K562 (cell line): Measurements from ENCODE around the gene PITPNC1. TPM values are rescaled to one million over a fixed set of nuclear protein-coding genes. Genes with fewer than 3 reads are reported as not detected.
A peak's percentile ranks its signal among the peaks of the same experiment; 100 is the strongest.

Experiments used
- ATF4 ChIP-seq: fragments of 450-650 bp; formaldehyde crosslinking; IDR thresholded peaks from 2 replicates; pipeline ENCODE4 v1.4.0; 2022; ENCODE audit warnings: mild to moderate bottlenecking, moderate library complexity
- BRD9 ChIP-seq: fragments of 450-650 bp; IDR thresholded peaks from 2 replicates; pipeline ENCODE4 v1.6.1; 2018; ENCODE audit warnings: low read depth; ENCODE audit not compliant: partially characterized antibody
- CTCFL ChIP-seq: IDR thresholded peaks from 2 replicates; pipeline ENCODE4 v1.6.1; 2011; ENCODE audit warnings: borderline replicate concordance, low read depth, mild to moderate bottlenecking, moderate library complexity, low read length; ENCODE audit not compliant: insufficient read depth, poor library complexity, severe bottlenecking
- ELK3 ChIP-seq: fragments of 450-650 bp; formaldehyde crosslinking; IDR thresholded peaks from 2 replicates; pipeline ENCODE4 v1.4.0; 2020; ENCODE audit warnings: mild to moderate bottlenecking
- EP300 ChIP-seq: IDR thresholded peaks from 2 replicates; pipeline ENCODE4 v1.6.1; 2012; ENCODE audit warnings: low read length, improper control_type of control experiment
- ESRRA ChIP-seq: fragments of 450-650 bp; IDR thresholded peaks from 2 replicates; pipeline ENCODE4 v1.6.1; 2014; ENCODE audit warnings: low read depth, mild to moderate bottlenecking, moderate library complexity, borderline replicate concordance
- HDAC6 ChIP-seq: IDR thresholded peaks from 2 replicates; pipeline ENCODE4 v1.6.1; 2012; ENCODE audit warnings: low read depth, mild to moderate bottlenecking, control low read depth, inconsistent platforms, low read length, moderate library complexity
- MBD2 ChIP-seq: sonication (generic); IDR thresholded peaks from 2 replicates; pipeline ENCODE4 v1.6.1; 2016; ENCODE audit warnings: low read depth, borderline replicate concordance
- MLLT1 ChIP-seq, 2 experiments: fragments of 450-650 bp; IDR thresholded peaks; 2 replicates each; pipeline ENCODE4 v1.6.1; 2016
- NR1H2 ChIP-seq: sonication (generic); formaldehyde crosslinking; IDR thresholded peaks from 2 replicates; pipeline ENCODE4 v1.4.0; 2020; ENCODE audit warnings: mild to moderate bottlenecking, missing genetic modification reagents
- NR2F6 ChIP-seq: fragments of 450-650 bp; formaldehyde crosslinking; IDR thresholded peaks from 2 replicates; pipeline ENCODE4 v1.4.0; 2020; ENCODE audit warnings: mild to moderate bottlenecking
- RBM17 ChIP-seq: fragments of 200-400 bp; formaldehyde crosslinking; IDR thresholded peaks from 2 replicates; pipeline ENCODE4 v1.6.1; 2017; ENCODE audit warnings: low read depth, mild to moderate bottlenecking, low read length, borderline replicate concordance
- TAF7 ChIP-seq: fragments of 450-650 bp; IDR thresholded peaks from 2 replicates; pipeline ENCODE4 v1.6.1; 2016; ENCODE audit warnings: missing genetic modification characterization, missing compliant biosample characterization
- TCFL5 ChIP-seq: fragments of 250-450 bp; sonication (Bioruptor Pico); conservative IDR thresholded peaks from 2 replicates; pipeline ENCODE4 v1.6.1; 2021; ENCODE audit warnings: mild to moderate bottlenecking, moderate library complexity, matching md5 sums
- VEZF1 ChIP-seq: fragments of 200-800 bp; sonication (Bioruptor generic); IDR thresholded peaks from 2 replicates; pipeline ENCODE4 v1.6.1; 2017; ENCODE audit warnings: missing genetic modification characterization, missing compliant biosample characterization
- polyA plus RNA-seq, 8 experiments: library from polyadenylated mRNA; depleted of rRNA in 4 of 8; stranded (reverse) in 5 of 8; unstranded in 3 of 8; fragments of >200 nt; fragmentation: Nextera tagmentation in 2 of 8; fragmentation: Illumina TruSeq in 1 of 8; extraction: Ambion mirVana in 2 of 8; extraction: Trizol in 1 of 8; gene quantifications; 2 replicates each; pipeline versions ENCODE4 v1.2.1 to v1.2.3, GENCODE V29; 2011 to 2014; ENCODE audit warnings: inconsistent platforms in 1 of 8, missing spikeins in 1 of 8
- total RNA-seq, 7 experiments: library from RNA; depleted of rRNA in 6 of 7; stranded (reverse); fragments of >200 nt in 6 of 7; fragmentation: Illumina TruSeq in 2 of 7; extraction: Trizol in 2 of 7; gene quantifications; 2 replicates each; pipeline versions ENCODE4 v1.2.1 to v1.2.3, GENCODE V29; 2011 to 2021; ENCODE audit warnings: low replicate concordance in 1 of 7

The PITPNC1 gene
- total and polyA plus RNA-seq, 9 of the 15 experiments (the other 6 are each of a cell fraction or from before 2014, with no cell fraction given): 0.11 to 1.1 (median 0.65) TPM

GRCh38 chr17:67366193-67367157, 10.6 kb upstream of the PITPNC1 start, which contains the start of gene PSMD12 (continued):
- TF ChIP-seq ELK3 (CRISPR knock-in tag) (no peak), EP300 (0 out of 2 replicates have a peak, but pooled peaks have one; percentile 24), BRD9 (no peak), CTCFL (no peak), ESRRA (no peak), HDAC6 (no peak), NR1H2 (CRISPR knock-in tag) (no peak), MLLT1 (IDR thresholded peaks at IDR 0.05) (peak; percentile 44 to 65; a peak in 2 of 4 replicates), NR2F6 (CRISPR knock-in tag) (no peak), ATF4 (CRISPR knock-in tag) (no peak), TCFL5 (CRISPR knock-in tag) (no peak), RBM17 (no peak), VEZF1 (peak; percentile 43; the same call in 1 of the 2 replicates), MBD2 (peak; percentile 72; the same call in 1 of the 2 replicates), TAF7 (peak; percentile 86)
